Measurements from ENCODE around the gene KAZALD1. TPM values are rescaled to one million over a fixed set of nuclear protein-coding genes. Genes with fewer than 3 reads are reported as not detected.

KAZALD1 gene
- total and polyA plus RNA-seq, 3 donors from 2014 or later: 6.4 to 11.0 (median 6.8) TPM

GRCh38 chr10:101066146-101066895, 4.5 kb downstream of the KAZALD1 start:
- DNase-seq: peak; percentile 71

GRCh38 chr10:101066896-101067355, 5.1 kb downstream of the KAZALD1 start:
- intact Hi-C loops (cut with DNase I; ENCODE audit: low total_unique reads): no loop called here
- 0 to 1% methylated on average over 31 of the region's 31 CpGs for WGBS, 2 donors
- peaks cover 33% of the 10 kb centered on the region for H3K4me1 ChIP-seq
- peak; percentile 21 for DNase-seq
- H3K36me3 ChIP-seq (ENCODE audit: low read depth, missing control alignments): no peaks in the 10 kb centered on the region
- peak overlapping the region; percentile 48 to 62 for H3K4me3 ChIP-seq
- TF ChIP-seq POLR2A (IDR thresholded peaks at IDR 0.05): no peak
- H3K27ac ChIP-seq: no peak overlapping the region
- no peaks in the 10 kb centered on the region for H3K27me3 ChIP-seq
- no peaks in the 10 kb centered on the region for H3K9me3 ChIP-seq

More at GRCh38 chr10:101066146-101066895, 4.5 kb downstream of the KAZALD1 start:
- TF ChIP-seq CTCF (IDR thresholded peaks at IDR 0.05): peak in 1 of 3 experiments; percentile 29
- no peak for TF ChIP-seq POLR2A (IDR thresholded peaks at IDR 0.05)
- intact Hi-C loops (cut with DNase I; ENCODE audit: low total_unique reads): no loop called here
- no peaks in the 10 kb centered on the region for H3K27me3 ChIP-seq
- peak overlapping the region; percentile 48 to 62 for H3K4me3 ChIP-seq
- H3K4me1 ChIP-seq: peaks cover 39% of the 10 kb centered on the region
- 2% methylated on average over 28 to 43 of the region's 49 CpGs for WGBS, 2 donors
- H3K36me3 ChIP-seq (ENCODE audit: low read depth, missing control alignments): no peaks in the 10 kb centered on the region
- H3K9me3 ChIP-seq: no peaks in the 10 kb centered on the region
- H3K27ac ChIP-seq: no peak overlapping the region

- Histone ChIP-seq H3K4me3 (peak overlapping the region; percentile 48 to 62), H3K27me3 (no peaks in the 10 kb centered on the region), H3K27ac (no peak overlapping the region), H3K9me3 (no peaks in the 10 kb centered on the region), H3K4me1 (peaks cover 27% of the 10 kb centered on the region), H3K36me3 (ENCODE audit: low read depth, missing control alignments) (no peaks in the 10 kb centered on the region)
- intact Hi-C loops (cut with DNase I; ENCODE audit: low total_unique reads): no loop called here
- WGBS, 2 donors: 1% methylated on average over 32 to 43 of the region's 43 CpGs
- peak; percentile 89 for DNase-seq
- no peak for TF ChIP-seq POLR2A (IDR thresholded peaks at IDR 0.05)
- peak; percentile 87 to 93 (median 90) for TF ChIP-seq CTCF (IDR thresholded peaks at IDR 0.05)
Observed at GRCh38 chr10:101067356-101068083, 5.7 kb downstream of the KAZALD1 start.

GRCh38 chr10:101069441-101069840, 7.7 kb downstream of the KAZALD1 start:
- DNase-seq: no peak
- WGBS, 2 donors: 82 to 95% methylated on average over 5 of the region's 5 CpGs
- Histone ChIP-seq H3K36me3 (ENCODE audit: low read depth, missing control alignments) (no peaks in the 10 kb centered on the region), H3K9me3 (no peaks in the 10 kb centered on the region), H3K4me3 (no peak overlapping the region), H3K4me1 (peaks cover 20% of the 10 kb centered on the region), H3K27ac (no peak overlapping the region), H3K27me3 (no peaks in the 10 kb centered on the region)
- TF ChIP-seq POLR2A (IDR thresholded peaks at IDR 0.05) (no peak), CTCF (IDR thresholded peaks at IDR 0.05) (no peak)
- intact Hi-C loops (cut with DNase I; ENCODE audit: low total_unique reads): no loop called here

GRCh38 chr10:101070098-101070497, 8.3 kb downstream of the KAZALD1 start:
- no peak for TF ChIP-seq POLR2A (IDR thresholded peaks at IDR 0.05)
- no peak for TF ChIP-seq CTCF (IDR thresholded peaks at IDR 0.05)
- 88% methylated on average over 3 of the region's 3 CpGs; no CpG with 5 or more reads in 1 of the 2 donors for WGBS, 2 donors
- DNase-seq: no peak
- H3K4me3 ChIP-seq: no peak overlapping the region
- H3K9me3 ChIP-seq: no peaks in the 10 kb centered on the region
- H3K36me3 ChIP-seq (ENCODE audit: low read depth, missing control alignments): no peaks in the 10 kb centered on the region
- peaks cover 20% of the 10 kb centered on the region for H3K4me1 ChIP-seq
- H3K27ac ChIP-seq: no peak overlapping the region
- no peaks in the 10 kb centered on the region for H3K27me3 ChIP-seq
- intact Hi-C loops (cut with DNase I; ENCODE audit: low total_unique reads): no loop called here
